GM18508 (cell line): ENCODE data around the gene ADPRH.
"Not testable (repeated sequence)": the region's sequence is repeated elsewhere in the genome, so short reads cannot be mapped to it uniquely, and the experiment has no call there.

ENCODE experiments used
- ATAC-seq: cut with Tn5 transposase; IDR thresholded peaks from one replicate; pipeline ENCODE4 v1.9.1; 2021; ENCODE audit warnings: moderate number of reproducible peaks; ENCODE audit not compliant: insufficient read depth, unreplicated experiment

ADPRH gene

GRCh38 chr3:119558626-119559317 lies 20.5 kb upstream of the ADPRH start:
- ATAC-seq = no peak

GRCh38 chr3:119559441-119559963 lies 19.8 kb upstream of the ADPRH start, which contains the start of gene CD80:
Gene CD80 (minus strand): TSS chr3:119559614. CDS start chr3:119557728, 1,886 bp downstream.
- peak; percentile 28 for ATAC-seq

GRCh38 chr3:119560160-119560559 lies 19.1 kb upstream of the ADPRH start:
- ATAC-seq = no peak

- peak; percentile 71 for ATAC-seq
Measured at GRCh38 chr3:119562307-119562961, 16.9 kb upstream of the ADPRH start.

- not testable (repeated sequence) for ATAC-seq
Measured at GRCh38 chr3:119563334-119563733, 16.0 kb upstream of the ADPRH start.

- ATAC-seq = no peak
Measured at GRCh38 chr3:119569156-119569555, 10.1 kb upstream of the ADPRH start.

- no peak for ATAC-seq
Measured at GRCh38 chr3:119570229-119570628, 9.1 kb upstream of the ADPRH start.

GRCh38 chr3:119571230-119571629 lies 8.1 kb upstream of the ADPRH start:
- no peak for ATAC-seq

GRCh38 chr3:119571688-119572087 lies 7.6 kb upstream of the ADPRH start:
- no peak for ATAC-seq

GRCh38 chr3:119575507-119575906 lies 3.8 kb upstream of the ADPRH start:
- no peak for ATAC-seq

GRCh38 chr3:119580067-119580760 lies 922 bp downstream of the ADPRH start:
- peak; percentile 54 for ATAC-seq

GRCh38 chr3:119582178-119582577 lies 2.9 kb downstream of the ADPRH start:
- ATAC-seq = no peak

GRCh38 chr3:119585208-119585607 lies 5.9 kb downstream of the ADPRH start:
- no peak for ATAC-seq

GRCh38 chr3:119585856-119586570 lies 6.7 kb downstream of the ADPRH start:
- ATAC-seq = no peak

- no peak for ATAC-seq
Measured at GRCh38 chr3:119586733-119587172, 7.5 kb downstream of the ADPRH start.

GRCh38 chr3:119588112-119588511 lies 8.8 kb downstream of the ADPRH start:
- ATAC-seq = no peak

GRCh38 chr3:119589102-119589773 lies 9.9 kb downstream of the ADPRH start:
- no peak for ATAC-seq

- ATAC-seq = no peak
Measured at GRCh38 chr3:119590706-119591105, 11.4 kb downstream of the ADPRH start.

GRCh38 chr3:119592861-119593260 lies 13.6 kb downstream of the ADPRH start:
- no peak for ATAC-seq

- ATAC-seq = no peak
Measured at GRCh38 chr3:119594066-119594465, 14.8 kb downstream of the ADPRH start.
